HEK293 (cell line): ENCODE results near the gene RHBDD2.
"Not testable (repeated sequence)": the region's sequence is repeated elsewhere in the genome, so short reads cannot be mapped to it uniquely, and the experiment has no call there.

ENCODE experiments used
- CTCF ChIA-PET: fragments of 350-600 bp; formaldehyde crosslinking; extraction: SDS; loops from one replicate; lab custom pipeline; 2021; ENCODE audit warnings: antibody characterized with exemption; lab: Yijun Ruan, JAX
- POLR2A ChIA-PET: fragments of 300-600 bp; formaldehyde crosslinking; extraction: SDS; loops from one replicate; lab custom pipeline; 2020; ENCODE audit warnings: antibody characterized with exemption, inconsistent platforms; lab: Yijun Ruan, JAX
- H3K27ac ChIP-seq: fragments of 200-500 bp; sonication (Bioruptor generic); 2 replicates; pipeline ENCODE4 v1.5.1; 2014; ENCODE audit warnings: low read depth, low read length, control low read depth, inconsistent platforms; ENCODE audit errors: extremely low read depth
- H3K36me3 ChIP-seq, 2 experiments: fragments of 200-500 bp in 1 of 2; sonication (Bioruptor generic) in 1 of 2; 1 replicate in 1 of 2; 2 replicates in 1 of 2; pipeline ENCODE4 v1.5.1; 2014 to 2017; ENCODE audit warnings: inconsistent platforms in 2 of 2, low read length in 2 of 2; ENCODE audit not compliant: control insufficient read depth in 2 of 2, insufficient read depth in 1 of 2
- H3K4me1 ChIP-seq: fragments of 200-500 bp; sonication (Bioruptor generic); 2 replicates; pipeline ENCODE4 v1.5.1; 2014; ENCODE audit warnings: mild to moderate bottlenecking, low read length, inconsistent platforms; ENCODE audit not compliant: control insufficient read depth, insufficient read depth
- H3K4me3 ChIP-seq: 2 replicates; pipeline ENCODE4 v1.5.1; 2011; ENCODE audit warnings: low read depth, mild to moderate bottlenecking, control low read depth, low read length, moderate library complexity
- H3K9me3 ChIP-seq: fragments of 200-500 bp; sonication (Bioruptor generic); 2 replicates; pipeline ENCODE4 v1.5.1; 2014; ENCODE audit warnings: low read depth, low read length, inconsistent platforms; ENCODE audit not compliant: control insufficient read depth, insufficient read depth
- GLI2 ChIP-seq: fragments of 450-650 bp; formaldehyde crosslinking; IDR thresholded peaks from 2 replicates; pipeline ENCODE4; 2017; ENCODE audit warnings: missing biosample characterization, missing genetic modification characterization, low read depth, borderline replicate concordance
- PRDM4 ChIP-seq: fragments of 450-650 bp; formaldehyde crosslinking; IDR thresholded peaks from 2 replicates; pipeline ENCODE4 v1.5.1; 2017; ENCODE audit warnings: missing biosample characterization, missing genetic modification characterization
- RBAK ChIP-seq: fragments of 450-650 bp; formaldehyde crosslinking; IDR thresholded peaks from 2 replicates; pipeline ENCODE4 v1.5.1; 2016; ENCODE audit warnings: missing biosample characterization, missing genetic modification characterization
- WT1 ChIP-seq: fragments of 450-650 bp; formaldehyde crosslinking; IDR thresholded peaks from 2 replicates; pipeline ENCODE4 v1.5.1; 2016; ENCODE audit warnings: missing biosample characterization, missing genetic modification characterization
- ZIC2 ChIP-seq: fragments of 450-650 bp; formaldehyde crosslinking; IDR thresholded peaks from 2 replicates; pipeline ENCODE4 v1.5.1; 2016; ENCODE audit warnings: missing biosample characterization, missing genetic modification characterization
- ZNF138 ChIP-seq: fragments of 450-650 bp; formaldehyde crosslinking; IDR thresholded peaks from 2 replicates; pipeline ENCODE4 v1.5.1; 2016; ENCODE audit warnings: missing biosample characterization, missing genetic modification characterization, borderline replicate concordance
- ZNF169 ChIP-seq: fragments of 450-650 bp; formaldehyde crosslinking; IDR thresholded peaks from 2 replicates; pipeline ENCODE4 v1.5.1; 2016; ENCODE audit warnings: missing biosample characterization, missing genetic modification characterization
- ZNF366 ChIP-seq: fragments of 450-650 bp; formaldehyde crosslinking; conservative IDR thresholded peaks from 2 replicates; pipeline ENCODE4 v1.5.1; 2016; ENCODE audit warnings: missing biosample characterization, missing genetic modification characterization
- ZNF391 ChIP-seq: fragments of 450-650 bp; formaldehyde crosslinking; IDR thresholded peaks from 2 replicates; pipeline ENCODE4 v1.5.1; 2016; ENCODE audit warnings: low read depth, missing biosample characterization, missing genetic modification characterization, borderline replicate concordance
- ZNF423 ChIP-seq: fragments of 450-650 bp; formaldehyde crosslinking; IDR thresholded peaks from 2 replicates; pipeline ENCODE4 v1.5.1; 2016; ENCODE audit warnings: missing biosample characterization, missing genetic modification characterization
- ZNF513 ChIP-seq: fragments of 450-650 bp; IDR thresholded peaks from 2 replicates; pipeline ENCODE4 v1.5.1; 2018; ENCODE audit warnings: missing biosample characterization, missing genetic modification characterization
- ZNF596 ChIP-seq: fragments of 450-650 bp; IDR thresholded peaks from 2 replicates; pipeline ENCODE4 v1.5.0; 2018; ENCODE audit warnings: missing biosample characterization, mild to moderate bottlenecking, missing genetic modification characterization, moderate library complexity
- ZNF660 ChIP-seq: fragments of 450-650 bp; IDR thresholded peaks from 2 replicates; pipeline ENCODE4 v1.5.1; 2018; ENCODE audit warnings: missing biosample characterization, mild to moderate bottlenecking, missing genetic modification characterization
- ZNF76 ChIP-seq: fragments of 450-650 bp; formaldehyde crosslinking; IDR thresholded peaks from 2 replicates; pipeline ENCODE4; 2016; ENCODE audit warnings: low read depth, missing biosample characterization, missing genetic modification characterization, borderline replicate concordance

Gene RHBDD2

GRCh38 chr7:75906991-75907667 lies 28.3 kb downstream of the RHBDD2 start:
- ChIA-PET CTCF (interaction anchor here (0.6 kb wide), 1 partner anchor 21 kb away, joined by 3 read pairs; no protein-coding TSS in a partner anchor), POLR2A (interaction anchor here (1.0 kb wide), 1 partner anchor 17 kb away, joined by 4 read pairs; no protein-coding TSS in a partner anchor)
- no peaks in the 10 kb centered on the region for H3K4me1 ChIP-seq
- H3K4me3 ChIP-seq, result no peak overlapping the region
- TF ChIP-seq PRDM4 (tag by site-specific recombination) (no peak), ZIC2 (no peak), ZNF660 (tag by site-specific recombination) (no peak), ZNF169 (no peak), ZNF76 (tag by site-specific recombination) (no peak), ZNF138 (tag by site-specific recombination) (no peak), ZNF423 (no peak), ZNF596 (no peak), WT1 (tag by site-specific recombination) (no peak), GLI2 (tag by site-specific recombination) (no peak), RBAK (tag by site-specific recombination) (no peak)
- no peak overlapping the region for H3K27ac ChIP-seq
- H3K36me3 ChIP-seq, result no peaks in the 10 kb centered on the region
- no peaks in the 10 kb centered on the region for H3K9me3 ChIP-seq

- H3K9me3 ChIP-seq, H3K36me3 ChIP-seq, POLR2A ChIA-PET, H3K27ac ChIP-seq, H3K4me3 ChIP-seq, H3K4me1 ChIP-seq: not testable (repeated sequence)
- CTCF ChIA-PET, result interaction anchor here (1.5 kb wide), 1 partner anchor 112 kb away, joined by 4 read pairs; no protein-coding TSS in a partner anchor
These were observed 28.8 kb downstream of the RHBDD2 start for GRCh38 chr7:75907668-75908039.

GRCh38 chr7:75909521-75910132 lies 30.8 kb downstream of the RHBDD2 start:
- H3K9me3 ChIP-seq, result no peaks in the 10 kb centered on the region
- CTCF ChIA-PET, result interaction anchor here (0.7 kb wide), 1 partner anchor 19 kb away, joined by 3 read pairs; no protein-coding TSS in a partner anchor

GRCh38 chr7:75911186-75911585 lies 32.4 kb downstream of the RHBDD2 start:
- POLR2A ChIA-PET, result interaction anchor here (0.7 kb wide), 2 partner anchors 10 to 344 kb away, joined by 3 to 5 read pairs; no protein-coding TSS in a partner anchor
- H3K4me3 ChIP-seq, H3K27ac ChIP-seq, H3K4me1 ChIP-seq, H3K9me3 ChIP-seq, CTCF ChIA-PET, H3K36me3 ChIP-seq: not testable (repeated sequence)

More at GRCh38 chr7:75909521-75910132, 30.8 kb downstream of the RHBDD2 start:
- no peaks in the 10 kb centered on the region for H3K4me1 ChIP-seq
- TF ChIP-seq ZNF366 (peak; percentile 86), ZNF391 (tag by site-specific recombination) (no peak), ZNF513 (tag by site-specific recombination) (peak; percentile 91)
- H3K36me3 ChIP-seq, result no peaks in the 10 kb centered on the region
- H3K4me3 ChIP-seq, result no peak overlapping the region
- POLR2A ChIA-PET, result no interaction called here
- H3K27ac ChIP-seq, result no peak overlapping the region
